ENCODE data around the gene FNBP1L.

- no peak for TF ChIP-seq CTCF (conservative IDR thresholded peaks at IDR 0.05; ENCODE audit: low read length)
- no peak for TF ChIP-seq EZH2phosphoT487 (IDR thresholded peaks at IDR 0.05; ENCODE audit: borderline replicate concordance, low read depth, low read length)
Measured at GRCh38 chr1:93576746-93577145, 128.8 kb downstream of the FNBP1L start.

Measured in OCI-LY7 (cell line).